GM18870 (cell line): ENCODE data around the gene SIM1.

Source experiments
- ATAC-seq: cut with Tn5 transposase; IDR thresholded peaks from one replicate; pipeline ENCODE4 v1.9.1; 2021; ENCODE audit warnings: moderate library complexity; ENCODE audit not compliant: unreplicated experiment

The SIM1 gene

DNA sequence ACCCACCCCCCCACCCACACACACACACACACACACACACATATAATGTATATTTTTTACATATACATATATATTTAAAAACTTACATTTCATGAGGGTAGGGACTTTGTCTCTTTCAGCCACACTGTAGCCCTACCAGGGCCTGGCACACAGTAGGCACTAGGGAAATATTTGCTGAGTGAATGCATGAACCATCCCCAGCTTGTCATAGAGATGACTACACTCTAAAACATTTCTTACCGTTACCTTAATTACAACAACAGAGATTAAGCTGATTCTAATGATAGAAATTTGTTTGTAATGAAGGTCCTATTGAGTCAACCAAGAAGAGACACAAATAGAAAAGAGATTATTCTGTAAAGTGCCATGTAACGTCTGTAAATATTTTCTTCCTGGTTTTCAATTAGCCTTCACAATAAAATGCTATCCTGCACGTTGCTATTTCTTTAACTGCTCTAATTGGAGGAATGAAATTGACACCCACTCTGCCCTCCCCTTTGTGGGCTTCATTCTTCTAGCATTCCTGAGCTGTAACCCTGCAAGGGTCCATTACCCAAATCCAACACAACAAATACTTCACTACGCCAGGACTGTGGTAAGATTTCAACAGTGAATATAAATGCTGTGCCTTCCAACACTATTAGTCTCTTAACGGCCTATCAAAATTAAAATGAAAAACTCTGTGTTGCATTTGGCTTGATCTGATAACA, 30.8 kb downstream of the SIM1 start:
- ATAC-seq, result no peak

DNA sequence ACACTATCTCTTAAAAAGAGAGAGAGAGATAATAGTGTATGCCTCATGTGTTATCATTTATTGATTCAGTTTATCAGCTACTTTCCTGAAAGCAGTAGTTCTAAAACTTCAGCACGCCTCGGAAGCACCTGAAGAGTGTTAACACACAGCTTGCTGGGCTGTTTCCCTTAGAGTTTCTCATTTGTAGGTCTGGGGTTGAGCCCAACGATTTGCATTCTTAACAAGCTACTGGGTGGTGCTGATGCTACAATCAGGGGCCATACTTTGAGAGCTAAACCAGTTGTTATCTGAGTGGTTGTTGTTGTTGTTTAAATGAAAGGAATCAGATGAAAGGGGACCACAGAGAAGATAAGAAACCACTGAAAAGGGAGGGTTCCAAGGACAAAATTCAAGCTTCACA, 32.6 kb downstream of the SIM1 start:
- no peak for ATAC-seq

DNA sequence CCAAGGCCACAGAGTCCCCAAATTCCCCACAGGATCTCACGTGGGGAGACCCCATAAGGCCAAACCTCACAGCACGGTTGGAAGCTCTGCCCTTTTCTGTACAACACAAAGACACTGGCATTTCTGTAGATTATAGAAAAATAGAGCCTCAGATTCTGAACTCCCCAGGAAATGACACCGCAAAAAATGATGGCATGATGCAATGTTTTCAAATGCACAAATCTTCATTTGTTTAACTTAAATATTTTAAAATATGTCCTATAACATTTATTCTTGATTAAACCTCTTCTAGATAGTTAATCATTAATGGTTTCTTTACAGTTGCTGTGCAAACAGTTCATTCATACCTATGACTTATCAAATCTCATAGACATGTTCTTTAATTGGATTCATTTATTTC, 33.8 kb downstream of the SIM1 start:
- ATAC-seq, result no peak

DNA sequence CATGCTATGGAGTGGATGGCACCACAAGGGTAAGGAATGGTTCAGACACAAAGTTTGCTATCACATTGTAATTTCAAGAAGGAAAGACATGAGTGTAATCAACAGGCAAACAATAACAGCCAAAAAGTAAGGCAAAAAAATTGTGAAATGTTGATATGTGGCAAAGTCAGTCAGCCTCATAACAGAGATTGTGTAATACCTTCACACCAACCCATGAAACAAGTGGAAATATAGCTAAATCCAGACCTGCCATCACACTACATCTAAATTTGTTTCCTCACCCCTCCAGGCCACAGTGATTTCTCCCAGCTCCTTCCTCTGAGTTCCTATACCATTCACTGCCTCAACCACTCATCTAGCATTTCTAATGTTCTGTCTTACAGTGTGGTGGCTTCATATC, 37.3 kb downstream of the SIM1 start:
- ATAC-seq, result no peak

DNA sequence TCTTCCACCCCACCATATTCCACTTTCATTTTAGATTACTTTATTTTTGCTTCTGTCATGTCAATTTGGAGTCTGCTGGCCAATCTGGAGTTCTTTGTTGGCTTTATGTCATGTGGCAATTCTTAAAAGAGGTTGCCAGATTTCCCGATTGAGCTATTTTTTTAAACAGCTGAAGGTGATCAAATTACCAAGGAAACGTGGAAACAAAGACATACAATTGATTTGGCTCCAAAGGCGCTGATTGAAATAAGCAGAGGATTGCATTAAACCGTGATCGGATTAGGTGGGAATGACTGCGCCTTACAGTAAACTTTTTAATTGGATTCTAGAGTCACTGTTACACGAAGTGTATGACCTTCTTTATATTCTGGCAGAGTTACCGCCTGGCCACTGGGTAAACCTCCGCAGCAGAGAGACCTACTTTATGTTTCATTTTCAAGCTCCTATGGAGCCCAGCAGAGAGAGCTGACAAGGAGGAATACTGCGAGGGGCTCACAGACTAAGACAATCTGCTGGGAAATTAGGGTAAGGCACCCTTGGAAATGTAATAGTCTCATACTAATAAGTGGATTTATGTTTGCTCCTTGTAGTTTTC, 37.9 kb downstream of the SIM1 start:
- ATAC-seq, result no peak

DNA sequence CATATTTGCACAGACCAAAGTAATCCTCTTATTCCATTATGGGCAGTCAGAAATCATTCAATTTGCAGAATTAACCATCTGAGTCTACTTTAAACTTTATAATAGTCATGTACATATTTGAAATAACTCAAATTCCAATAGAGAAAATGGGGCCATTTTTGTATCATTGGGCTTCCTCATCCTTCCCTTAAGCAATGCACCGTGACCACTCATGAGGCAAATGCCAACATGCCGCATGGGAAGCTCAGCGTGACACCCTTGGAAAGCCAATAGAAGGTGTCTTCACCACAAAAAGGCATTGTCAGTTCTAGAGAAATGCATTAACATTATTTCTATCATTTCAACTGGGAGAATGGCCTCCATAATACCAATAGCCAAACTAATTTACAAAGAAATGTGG, 38.5 kb downstream of the SIM1 start:
- ATAC-seq, result no peak

DNA sequence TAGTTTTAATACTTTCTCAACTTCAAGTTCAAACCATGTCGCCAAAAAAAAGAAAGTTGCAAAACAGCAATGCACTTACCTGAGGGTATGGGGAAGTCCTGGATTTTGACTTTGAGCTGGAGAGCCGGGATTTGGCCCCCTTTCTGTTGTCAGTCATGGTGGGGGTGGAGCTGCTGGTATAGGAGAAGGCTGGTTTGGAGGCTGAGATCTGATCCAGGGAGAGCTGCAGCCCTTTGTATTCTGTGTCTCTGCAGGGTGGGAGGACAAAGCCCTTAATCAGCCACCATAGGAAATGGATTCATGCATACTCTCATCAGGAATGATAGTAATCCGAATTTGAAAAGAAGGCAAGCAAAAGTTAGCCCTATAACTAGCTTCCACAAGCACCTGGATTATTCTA, 44.0 kb downstream of the SIM1 start:
- ATAC-seq, result no peak

DNA sequence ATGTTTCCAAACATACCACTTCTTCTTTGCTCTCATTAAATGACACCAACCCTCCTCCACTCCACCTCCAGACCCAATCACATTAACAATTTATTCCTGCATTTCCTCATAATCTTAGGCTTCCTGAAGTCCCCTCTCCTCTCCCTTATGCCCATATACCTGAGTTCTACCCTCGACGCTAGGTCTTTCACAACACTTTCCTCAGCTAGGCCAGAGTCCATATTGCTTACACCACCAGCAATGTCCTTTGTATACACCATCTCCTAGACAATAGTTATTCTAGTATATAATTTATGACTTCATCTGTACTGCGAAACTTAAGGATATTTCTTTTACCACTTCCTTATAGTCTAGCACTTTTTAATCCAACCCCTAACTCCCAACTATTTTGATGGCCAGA, 47.7 kb downstream of the SIM1 start:
- ATAC-seq, result no peak

DNA sequence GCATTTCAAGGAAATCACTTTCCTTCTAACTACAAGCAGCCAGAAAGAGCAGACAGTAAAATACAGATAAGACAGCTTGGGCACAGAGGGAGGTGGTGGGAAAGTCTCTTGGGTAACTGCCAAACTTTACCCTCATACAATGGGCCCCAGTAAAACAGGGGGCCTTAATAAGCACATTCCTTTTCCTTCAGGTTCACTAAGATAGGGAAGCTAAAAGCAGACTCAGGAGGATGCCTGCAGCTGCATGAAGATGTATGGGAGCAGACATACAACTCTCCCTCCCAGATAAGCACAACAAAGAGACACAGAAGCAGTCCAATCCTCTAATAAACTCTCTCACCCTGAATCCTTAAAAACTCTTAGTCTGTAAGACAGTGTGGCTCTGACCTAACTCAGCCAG, 49.0 kb downstream of the SIM1 start:
- ATAC-seq, result no peak

DNA sequence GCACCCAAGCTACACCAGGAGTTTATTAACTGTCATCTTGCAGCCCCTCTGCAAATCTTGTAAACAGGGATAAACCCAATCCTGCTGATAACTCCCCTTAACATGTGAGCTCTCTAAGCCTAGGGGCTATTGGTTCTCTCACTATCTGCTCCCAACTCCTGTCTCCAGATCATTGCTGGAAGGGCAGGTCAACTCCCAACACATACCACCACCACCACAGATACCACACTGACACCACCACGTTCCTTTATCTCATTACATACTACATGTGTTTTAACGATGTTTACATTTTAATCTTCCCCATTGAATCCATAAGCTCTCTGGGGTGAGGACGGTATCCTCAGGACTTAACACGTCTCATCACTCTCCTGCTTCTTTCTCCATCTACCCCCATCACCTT, 51.8 kb downstream of the SIM1 start:
- ATAC-seq, result no peak

DNA sequence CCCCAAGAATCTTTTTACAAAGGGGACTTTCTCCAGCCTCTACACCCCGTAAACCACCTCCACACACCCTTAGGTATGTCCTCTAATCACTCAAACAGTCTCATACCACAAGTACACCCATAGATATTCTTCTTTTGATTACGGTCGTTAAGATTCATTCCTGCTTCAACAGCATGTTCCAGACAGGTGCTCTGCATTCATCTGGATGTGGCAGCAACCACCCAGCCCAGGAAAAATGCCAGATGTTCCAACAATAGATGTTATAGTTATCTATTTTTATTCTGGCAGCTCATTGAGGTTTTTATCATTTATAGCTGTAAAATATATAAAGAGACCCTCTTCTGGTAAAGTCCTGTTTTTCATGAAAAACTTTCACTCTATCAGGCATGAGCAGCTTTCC, 60.7 kb downstream of the SIM1 start:
- no peak for ATAC-seq

DNA sequence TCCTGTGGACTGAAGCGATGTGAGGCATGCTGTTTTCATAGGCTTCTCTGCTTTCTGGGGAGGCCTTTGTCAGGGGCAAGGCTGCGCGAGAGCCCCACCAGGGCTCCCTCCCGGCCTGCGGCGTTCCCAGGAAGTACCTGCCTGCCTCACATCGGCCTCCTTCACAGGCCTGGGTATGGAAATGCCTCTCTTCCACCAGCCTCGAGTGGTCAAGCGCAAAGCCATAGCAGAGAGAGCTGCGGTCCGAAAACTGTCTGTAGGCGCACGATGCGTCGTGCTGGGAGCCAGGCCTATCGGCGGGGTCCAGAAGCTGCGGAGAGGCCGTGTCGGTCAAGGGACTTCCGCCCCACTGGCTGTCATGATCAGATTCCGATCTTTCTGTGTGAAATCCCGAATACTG, 71.2 kb downstream of the SIM1 start:
- no peak for ATAC-seq

DNA sequence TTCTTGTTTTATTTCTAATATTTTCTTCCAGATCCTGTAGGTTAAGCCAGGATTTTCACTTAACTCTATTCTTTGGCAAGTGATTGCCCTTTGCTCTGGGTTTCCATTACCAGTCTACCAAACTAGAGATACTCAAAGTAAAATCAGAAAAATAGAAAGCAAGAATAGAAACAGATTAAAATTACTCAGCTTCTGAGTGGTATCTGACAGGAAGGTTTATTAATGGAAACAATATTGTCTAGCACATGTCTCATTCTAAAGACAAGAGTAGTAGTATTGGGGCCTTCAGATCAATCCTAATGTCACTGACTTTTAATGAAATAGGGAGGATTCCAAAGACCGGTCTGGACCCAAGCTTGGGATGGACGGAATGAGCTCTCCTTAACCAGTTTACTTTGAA, 72.3 kb downstream of the SIM1 start:
- no peak for ATAC-seq

DNA sequence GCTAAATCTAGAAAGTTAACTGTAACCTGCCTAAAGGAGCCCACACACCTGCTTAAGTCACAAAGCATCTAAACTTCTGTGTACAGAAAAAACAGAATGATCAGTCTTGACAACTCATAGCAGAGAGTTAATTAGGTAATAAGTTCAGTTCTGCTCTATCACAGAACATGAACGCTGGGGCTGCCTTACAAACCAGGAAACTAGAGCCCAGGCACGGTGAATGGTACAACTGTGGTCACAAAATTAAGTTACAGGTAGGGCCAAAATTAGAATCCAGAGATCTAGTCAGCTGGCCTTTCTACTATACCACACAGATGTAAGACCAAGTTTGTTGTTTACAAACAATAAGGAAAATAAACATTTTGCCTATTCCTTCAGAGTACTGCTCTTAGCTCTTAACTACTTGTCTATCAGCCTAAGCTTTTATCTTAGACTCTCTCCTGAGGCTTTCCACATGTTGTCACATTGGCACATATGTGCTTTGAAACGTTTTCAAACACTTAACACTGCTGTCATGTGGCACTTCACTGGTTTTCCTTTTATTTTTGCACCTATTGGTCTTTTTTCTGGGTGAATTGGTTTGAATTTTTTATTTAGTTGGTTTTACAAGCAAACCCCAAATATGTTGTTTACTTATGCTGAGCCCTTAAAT, 75.7 kb downstream of the SIM1 start:
- no peak for ATAC-seq

DNA sequence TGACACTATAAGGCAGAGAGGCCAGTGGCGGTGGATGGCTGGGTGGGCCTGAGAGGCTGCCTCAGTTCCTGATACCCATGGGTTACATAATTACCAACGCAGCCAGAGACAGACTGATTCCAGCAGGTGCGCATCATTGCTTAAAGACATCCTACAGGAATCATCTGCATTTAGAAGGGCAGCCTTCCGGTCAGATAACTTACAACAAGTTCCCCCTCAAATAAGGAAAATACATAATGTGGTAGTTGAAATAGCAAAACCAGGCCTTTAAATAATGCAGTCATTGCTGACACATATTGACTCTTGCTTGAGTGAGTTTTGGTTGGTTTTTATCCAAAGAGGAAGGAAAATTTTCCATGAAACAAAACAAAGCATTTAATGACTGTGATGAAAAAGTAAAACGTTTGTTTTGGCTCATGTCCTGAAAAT, 81.9 kb downstream of the SIM1 start:
- no peak for ATAC-seq

DNA sequence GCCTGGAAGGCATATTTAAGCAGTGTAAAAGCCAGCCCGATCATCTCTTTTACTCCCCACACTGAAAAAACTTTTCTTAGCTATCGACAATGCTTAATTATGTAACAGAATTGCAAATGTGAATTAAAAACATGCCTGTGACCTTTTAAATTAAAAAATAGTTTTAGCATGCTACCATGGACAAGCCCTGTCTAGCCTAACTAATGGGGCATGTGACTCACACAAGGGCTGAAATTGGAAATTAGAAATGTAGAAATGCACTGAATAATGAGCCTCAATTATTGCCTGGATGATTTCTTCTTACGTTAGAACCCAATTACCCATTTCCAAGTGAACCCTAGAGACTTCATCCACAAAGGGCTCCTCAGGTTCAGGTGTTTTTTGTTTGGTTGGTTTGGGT, 82.7 kb downstream of the SIM1 start:
- ATAC-seq, result no peak

DNA sequence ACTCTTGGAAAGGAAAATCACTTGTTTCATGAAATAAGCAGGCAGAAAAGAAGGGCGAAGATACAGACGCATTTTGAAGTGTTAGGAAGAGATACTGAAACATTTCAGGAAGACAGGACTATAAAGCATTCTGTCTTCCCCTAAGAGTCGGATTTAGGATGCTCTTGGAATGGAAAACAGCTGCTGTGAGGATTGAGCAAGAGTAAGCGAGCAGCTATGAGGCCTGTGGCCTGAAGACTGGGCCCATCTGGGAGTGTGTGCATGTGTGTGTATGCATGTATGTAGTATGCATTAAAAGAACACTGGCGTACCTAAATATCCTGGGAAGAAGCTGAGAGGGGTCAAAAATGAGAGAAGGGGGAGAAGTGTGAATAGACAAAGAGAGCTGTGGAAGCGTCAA, 83.6 kb downstream of the SIM1 start:
- ATAC-seq, result no peak

DNA sequence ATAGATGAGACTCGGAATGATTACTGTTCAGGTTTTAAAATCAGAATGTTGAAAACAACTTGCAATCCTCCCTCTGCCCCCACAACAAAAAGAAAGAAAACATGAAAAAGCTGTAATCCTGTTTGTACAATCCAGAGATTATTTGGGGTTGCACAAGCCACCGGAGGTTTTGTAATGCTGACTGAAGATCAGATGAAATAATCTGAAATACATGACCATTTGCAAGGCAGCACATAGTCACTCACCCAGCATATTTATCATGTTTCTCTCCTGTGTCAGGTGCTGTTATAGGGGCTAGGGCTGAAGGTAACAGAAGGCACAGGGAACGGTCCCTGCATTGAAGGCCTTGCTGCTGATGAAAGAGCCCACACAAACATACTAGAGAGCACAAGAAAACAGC, 85.3 kb downstream of the SIM1 start:
- no peak for ATAC-seq

DNA sequence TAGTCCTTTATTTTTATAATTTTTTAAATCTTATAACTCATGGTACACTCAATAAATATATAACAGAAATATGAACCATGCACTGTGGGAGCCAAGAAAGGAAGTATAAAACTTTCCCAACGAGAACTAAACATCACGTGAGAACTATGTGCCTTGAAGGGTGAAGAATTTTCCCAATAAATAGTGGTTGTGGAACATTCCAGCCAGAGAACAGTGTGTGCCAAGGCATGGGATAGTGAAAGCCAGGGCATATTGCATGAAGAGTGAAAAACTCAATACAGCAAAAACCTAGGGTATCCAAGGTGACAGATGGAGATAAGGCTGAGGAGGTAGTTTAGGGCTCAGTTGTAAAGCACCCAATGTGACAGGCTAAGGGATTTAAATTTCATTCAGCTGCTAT, 86.1 kb downstream of the SIM1 start:
- no peak for ATAC-seq

DNA sequence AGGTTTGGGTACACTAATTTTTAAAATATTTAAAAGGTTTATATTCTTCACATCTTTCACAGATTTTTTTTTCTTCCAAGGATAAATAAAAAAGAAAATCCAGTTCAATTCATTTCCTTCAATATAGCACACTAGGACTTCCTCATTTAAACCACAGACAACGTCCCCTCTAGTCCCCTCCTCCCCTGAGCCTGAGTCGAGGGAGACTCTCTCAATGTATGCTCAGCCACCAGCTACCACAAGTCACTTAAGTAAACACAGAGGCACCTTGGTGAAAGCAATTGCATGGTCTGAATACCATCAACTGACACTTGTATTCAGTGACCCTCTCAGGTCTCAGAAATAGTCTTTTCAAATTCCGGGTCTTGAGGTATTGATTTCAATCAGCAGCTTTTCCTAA, 88.6 kb downstream of the SIM1 start:
- ATAC-seq, result no peak

DNA sequence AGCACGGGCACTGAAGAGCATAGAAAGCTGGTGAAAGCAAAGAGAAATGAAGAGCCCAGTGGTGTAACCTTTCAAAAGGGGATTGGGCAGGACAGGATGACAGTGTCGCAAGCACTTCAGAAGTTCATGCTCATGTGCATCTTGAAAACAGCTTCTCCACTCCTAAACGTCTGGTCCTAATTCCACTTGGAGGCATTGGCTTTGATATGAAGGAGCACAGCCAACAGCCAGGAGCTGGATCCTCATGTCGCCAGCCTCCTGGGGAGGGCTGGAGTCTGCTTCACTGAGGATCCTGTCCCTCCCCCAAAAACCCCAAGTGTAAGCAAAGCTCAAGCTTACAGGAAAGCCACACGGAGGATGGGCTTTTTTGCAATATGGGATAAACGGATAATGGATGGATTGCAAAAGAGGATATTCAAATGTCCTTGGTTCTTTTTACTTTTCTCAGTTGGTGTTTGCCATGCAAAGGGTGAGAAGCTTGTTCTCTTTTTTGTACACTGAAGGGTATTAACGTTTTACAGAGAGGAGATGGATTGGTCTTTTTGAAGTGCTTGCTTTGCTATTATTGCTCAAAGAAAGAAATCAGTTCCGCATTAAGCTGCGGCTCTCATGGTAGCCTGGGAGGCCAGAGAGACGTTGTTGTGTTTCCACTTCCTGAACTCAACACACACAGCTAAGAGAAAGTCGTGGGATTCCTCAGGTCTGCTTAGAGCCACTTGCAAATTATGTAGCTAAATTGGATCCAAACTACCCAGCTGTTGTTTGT, 92.2 kb downstream of the SIM1 start:
- ATAC-seq, result no peak

DNA sequence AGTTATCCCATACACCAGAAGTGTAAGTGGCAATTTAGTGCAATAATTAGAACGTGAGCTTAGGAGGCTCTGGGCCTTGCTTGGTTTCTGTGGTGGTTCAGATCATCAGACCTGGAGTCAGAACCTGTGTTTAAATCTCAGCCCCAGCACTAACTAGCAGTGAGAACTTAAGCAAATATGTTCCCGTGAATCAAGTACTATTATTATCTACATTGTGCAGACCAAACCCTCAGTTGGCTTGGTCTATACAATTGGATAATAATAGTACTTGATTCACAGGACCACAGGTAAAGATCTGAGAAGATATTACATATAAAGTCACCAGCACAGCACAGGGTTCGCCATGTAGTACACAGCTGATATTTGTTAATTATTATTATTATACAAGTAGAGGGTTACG, 93.1 kb downstream of the SIM1 start:
- ATAC-seq, result no peak
